Effector memory CD4-positive, alpha-beta T cell (primary cell): ENCODE measurements around the gene SERPINB7.

ENCODE experiments used
- DNase-seq, 3 donors: peaks; one replicate each; pipeline ENCODE4 v3.0.0-alpha.2; 2020
- H3K27ac ChIP-seq: 2 replicates; pipeline ENCODE4 v1.7.0; 2013; ENCODE audit warnings: mild to moderate bottlenecking, low read length, moderate library complexity; ENCODE audit not compliant: insufficient read depth, poor library complexity, severe bottlenecking
- H3K27me3 ChIP-seq: replicated peaks from 2 replicates; pipeline ENCODE4 v1.7.0; 2013; ENCODE audit warnings: mild to moderate bottlenecking, low read length; ENCODE audit not compliant: insufficient read depth, control insufficient read depth, poor library complexity, severe bottlenecking
- H3K36me3 ChIP-seq: 2 replicates; pipeline ENCODE4 v1.7.0; 2013; ENCODE audit warnings: mild to moderate bottlenecking, low read length, moderate library complexity; ENCODE audit not compliant: control insufficient read depth, insufficient read depth
- H3K4me1 ChIP-seq: 2 replicates; pipeline ENCODE4 v1.7.0; 2013; ENCODE audit warnings: low read length, mild to moderate bottlenecking; ENCODE audit not compliant: control insufficient read depth, insufficient read depth, poor library complexity, severe bottlenecking
- H3K4me3 ChIP-seq: 2 replicates; pipeline ENCODE4 v1.7.0; 2013; ENCODE audit warnings: low read length, low read depth, mild to moderate bottlenecking; ENCODE audit not compliant: insufficient read depth, poor library complexity, severe bottlenecking
- H3K9me3 ChIP-seq: 2 replicates; pipeline ENCODE4 v1.7.0; 2013; ENCODE audit warnings: mild to moderate bottlenecking, low read length, moderate library complexity; ENCODE audit not compliant: control insufficient read depth

SERPINB7 gene

GRCh38 chr18:63784787-63785452 lies 9.7 kb downstream of the SERPINB7 start:
- no peak for DNase-seq
- H3K27ac ChIP-seq: no peak overlapping the region

GRCh38 chr18:63787673-63788072 lies 12.5 kb downstream of the SERPINB7 start:
- H3K27ac ChIP-seq: no peak overlapping the region

More at GRCh38 chr18:63784787-63785452, 9.7 kb downstream of the SERPINB7 start:
- no peaks in the 10 kb centered on the region for H3K4me1 ChIP-seq
- no peaks in the 10 kb centered on the region for H3K27me3 ChIP-seq
- no peaks in the 10 kb centered on the region for H3K36me3 ChIP-seq
- no peaks in the 10 kb centered on the region for H3K9me3 ChIP-seq
- H3K4me3 ChIP-seq: no peak overlapping the region

DNA sequence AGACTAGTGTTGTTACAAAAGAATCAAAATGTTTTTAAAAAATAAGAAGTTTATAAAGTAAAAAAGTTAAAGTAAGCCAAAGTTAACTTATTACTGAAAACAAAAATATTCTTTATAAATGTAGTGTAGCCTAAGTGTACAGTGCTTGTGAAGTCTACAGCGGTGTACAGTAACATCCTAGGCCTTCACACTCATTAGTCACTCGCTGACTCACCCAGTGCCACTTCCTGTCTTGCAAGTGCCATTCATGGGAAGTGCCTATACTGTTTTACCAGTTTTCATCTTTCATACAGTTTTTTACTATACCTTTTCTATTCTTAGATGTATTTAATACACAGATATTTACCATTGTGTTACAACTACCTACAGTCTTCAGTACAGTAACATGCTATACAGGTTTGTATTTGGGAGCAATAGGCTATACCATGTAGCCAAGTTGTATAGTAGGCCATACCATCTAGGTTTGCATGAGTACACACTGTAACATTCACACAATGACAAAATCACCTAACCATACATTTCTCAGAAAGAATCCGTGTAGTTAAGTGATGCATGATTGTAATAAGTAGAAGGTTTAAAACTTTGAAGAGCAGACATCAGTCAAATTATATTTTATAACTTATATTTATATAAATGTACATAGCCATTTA lies 13.4 kb downstream of the SERPINB7 start:
- no peak overlapping the region for H3K4me3 ChIP-seq
- H3K4me1 ChIP-seq: no peaks in the 10 kb centered on the region
- H3K36me3 ChIP-seq: no peaks in the 10 kb centered on the region
- no peak overlapping the region for H3K27ac ChIP-seq
- no peaks in the 10 kb centered on the region for H3K9me3 ChIP-seq
- no peak for DNase-seq
- no peaks in the 10 kb centered on the region for H3K27me3 ChIP-seq

More at GRCh38 chr18:63787673-63788072, 12.5 kb downstream of the SERPINB7 start:
- no peak for DNase-seq
- H3K36me3 ChIP-seq: no peaks in the 10 kb centered on the region
- H3K9me3 ChIP-seq: no peaks in the 10 kb centered on the region
- H3K4me3 ChIP-seq: no peak overlapping the region
- no peaks in the 10 kb centered on the region for H3K27me3 ChIP-seq
- no peaks in the 10 kb centered on the region for H3K4me1 ChIP-seq

- Histone ChIP-seq H3K36me3 (no peaks in the 10 kb centered on the region), H3K27ac (no peak overlapping the region)
These were observed 14.1 kb downstream of the SERPINB7 start for GRCh38 chr18:63789327-63789726.

GRCh38 chr18:63795606-63796005 lies 20.4 kb downstream of the SERPINB7 start:
- H3K9me3 ChIP-seq: no peaks in the 10 kb centered on the region
- no peak overlapping the region for H3K4me3 ChIP-seq
- H3K4me1 ChIP-seq: no peaks in the 10 kb centered on the region
- no peaks in the 10 kb centered on the region for H3K36me3 ChIP-seq
- no peak for DNase-seq
- H3K27ac ChIP-seq: no peak overlapping the region
- H3K27me3 ChIP-seq: no peaks in the 10 kb centered on the region

More at GRCh38 chr18:63789327-63789726, 14.1 kb downstream of the SERPINB7 start:
- no peak overlapping the region for H3K4me3 ChIP-seq
- no peaks in the 10 kb centered on the region for H3K27me3 ChIP-seq
- no peaks in the 10 kb centered on the region for H3K4me1 ChIP-seq
- no peak for DNase-seq
- no peaks in the 10 kb centered on the region for H3K9me3 ChIP-seq

DNA sequence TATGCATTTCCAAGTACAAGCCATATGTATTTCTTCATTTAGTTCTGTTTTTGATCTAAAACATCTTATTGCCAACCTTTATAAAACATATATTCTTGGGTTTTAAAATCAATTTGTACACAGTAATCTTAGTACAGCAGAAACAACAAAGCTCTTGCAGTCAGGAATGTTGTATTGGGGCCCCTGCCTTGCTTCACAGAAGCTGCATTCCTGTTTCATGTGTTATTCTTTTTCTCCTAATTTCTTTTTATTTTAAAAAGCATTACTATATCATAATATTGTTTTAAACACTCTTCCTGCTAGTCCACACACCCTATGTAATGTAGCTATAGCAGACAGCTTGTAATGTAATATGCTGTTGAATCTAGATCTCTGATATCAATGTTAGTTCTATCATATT lies 24.0 kb downstream of the SERPINB7 start:
- H3K4me1 ChIP-seq: no peaks in the 10 kb centered on the region
- H3K9me3 ChIP-seq: no peaks in the 10 kb centered on the region
- H3K27me3 ChIP-seq: no peaks in the 10 kb centered on the region
- DNase-seq: no peak
- no peak overlapping the region for H3K4me3 ChIP-seq
- H3K36me3 ChIP-seq: no peaks in the 10 kb centered on the region
- no peak overlapping the region for H3K27ac ChIP-seq

- Histone ChIP-seq H3K4me1 (no peaks in the 10 kb centered on the region), H3K27ac (no peak overlapping the region), H3K4me3 (no peak overlapping the region), H3K36me3 (no peaks in the 10 kb centered on the region), H3K27me3 (no peaks in the 10 kb centered on the region), H3K9me3 (no peaks in the 10 kb centered on the region)
- DNase-seq: no peak
These were observed 26.1 kb downstream of the SERPINB7 start for GRCh38 chr18:63801343-63801742.

- no peak overlapping the region for H3K27ac ChIP-seq
- no peaks in the 10 kb centered on the region for H3K9me3 ChIP-seq
- no peaks in the 10 kb centered on the region for H3K27me3 ChIP-seq
- H3K4me1 ChIP-seq: no peaks in the 10 kb centered on the region
- H3K4me3 ChIP-seq: no peak overlapping the region
- H3K36me3 ChIP-seq: no peaks in the 10 kb centered on the region
- DNase-seq: no peak
These were observed 32.9 kb downstream of the SERPINB7 start for GRCh38 chr18:63808125-63808524.

DNA sequence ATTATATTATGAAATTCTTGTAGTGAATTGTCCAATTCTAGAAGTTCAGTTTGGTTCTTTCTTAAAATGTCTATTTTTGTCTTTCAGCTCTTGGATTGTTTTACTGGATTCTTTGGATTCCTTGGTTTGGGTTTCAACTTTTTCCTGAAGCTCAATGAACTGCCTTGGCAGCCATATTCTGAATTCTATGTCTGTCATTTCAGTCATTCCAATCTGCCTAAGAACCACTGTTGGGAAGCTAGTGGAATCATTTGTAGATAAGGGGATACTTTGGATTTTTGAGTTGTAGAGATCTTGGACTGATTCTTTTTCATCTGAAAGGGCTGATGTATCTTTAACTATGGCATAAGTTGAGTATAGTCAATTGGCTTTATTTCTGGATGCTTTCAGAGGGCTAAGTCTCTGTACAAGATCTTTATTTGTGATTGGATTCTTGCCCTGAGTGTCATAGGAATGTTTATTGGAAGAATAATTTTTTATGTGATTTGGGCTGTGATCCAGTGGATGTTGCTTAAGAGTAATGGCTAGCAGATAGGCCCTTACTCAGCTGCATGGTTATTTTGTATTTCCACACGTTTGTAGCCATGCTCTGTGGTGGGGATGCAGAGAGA lies 42.3 kb downstream of the SERPINB7 start:
- Histone ChIP-seq H3K4me1 (no peaks in the 10 kb centered on the region), H3K27me3 (no peaks in the 10 kb centered on the region), H3K36me3 (no peaks in the 10 kb centered on the region), H3K27ac (no peak overlapping the region), H3K9me3 (no peaks in the 10 kb centered on the region), H3K4me3 (no peak overlapping the region)
- DNase-seq: no peak

DNA sequence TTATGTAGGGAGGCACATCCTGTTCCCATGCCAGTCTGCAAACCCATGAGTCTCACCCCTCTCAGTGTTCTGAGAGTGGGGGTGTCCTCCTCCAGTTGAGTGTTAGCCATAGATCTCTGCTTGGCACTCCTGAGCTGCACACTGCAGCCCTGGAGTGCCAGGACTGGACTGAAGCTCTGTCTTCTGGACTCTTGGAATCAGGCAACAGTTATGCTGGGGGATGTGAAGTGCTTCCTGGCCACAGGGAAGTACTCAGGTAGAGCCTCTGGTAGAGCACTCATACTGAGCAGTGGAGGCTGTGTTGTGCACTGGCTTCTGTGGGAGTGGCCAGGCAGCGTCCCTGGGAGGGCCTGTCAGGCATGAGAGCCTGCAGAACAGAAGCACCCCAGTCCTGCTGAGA lies 43.0 kb downstream of the SERPINB7 start:
- no peak for DNase-seq
- Histone ChIP-seq H3K9me3 (no peaks in the 10 kb centered on the region), H3K36me3 (no peaks in the 10 kb centered on the region), H3K4me1 (no peaks in the 10 kb centered on the region), H3K27me3 (no peaks in the 10 kb centered on the region), H3K27ac (no peak overlapping the region), H3K4me3 (no peak overlapping the region)
